Measurements from ENCODE around the gene DOCK11.

Gene DOCK11

GRCh38 chrX:118502161-118502789 is 6.7 kb downstream of the DOCK11 start:
- no peak for DNase-seq (ENCODE audit: low read depth in 2 of 2)

GRCh38 chrX:118503260-118504041 is 7.8 kb downstream of the DOCK11 start:
- DNase-seq (ENCODE audit: low read depth in 2 of 2): no peak

GRCh38 chrX:118504581-118504980 is 9.0 kb downstream of the DOCK11 start:
- DNase-seq (ENCODE audit: low read depth in 2 of 2): no peak

GRCh38 chrX:118506805-118507480 is 11.3 kb downstream of the DOCK11 start:
- no peak for DNase-seq (ENCODE audit: low read depth in 2 of 2)

GRCh38 chrX:118507766-118508165 is 12.2 kb downstream of the DOCK11 start:
- no peak for DNase-seq (ENCODE audit: low read depth in 2 of 2)

- no peak for DNase-seq (ENCODE audit: low read depth in 2 of 2)
Observed at GRCh38 chrX:118508221-118508620, 12.6 kb downstream of the DOCK11 start.

- no peak for DNase-seq (ENCODE audit: low read depth in 2 of 2)
Observed at GRCh38 chrX:118508635-118509034, 13.0 kb downstream of the DOCK11 start.

- DNase-seq (ENCODE audit: low read depth in 2 of 2): no peak
Observed at GRCh38 chrX:118510111-118510510, 14.5 kb downstream of the DOCK11 start.

- no peak for DNase-seq (ENCODE audit: low read depth in 2 of 2)
Observed at GRCh38 chrX:118513120-118513898, 17.7 kb downstream of the DOCK11 start.

GRCh38 chrX:118519411-118520215 is 24.0 kb downstream of the DOCK11 start:
- no peak for DNase-seq (ENCODE audit: low read depth in 2 of 2)

GRCh38 chrX:118520216-118521206 is 24.9 kb downstream of the DOCK11 start:
- DNase-seq (ENCODE audit: low read depth in 2 of 2): peak; percentile 83 to 84

- DNase-seq (ENCODE audit: low read depth in 2 of 2): peak in 1 of 2 experiments; percentile 27
Observed at GRCh38 chrX:118521435-118521834, 25.8 kb downstream of the DOCK11 start.

GRCh38 chrX:118522230-118522926 is 26.8 kb downstream of the DOCK11 start:
- no peak for DNase-seq (ENCODE audit: low read depth in 2 of 2)

- DNase-seq (ENCODE audit: low read depth in 2 of 2): no peak
Observed at GRCh38 chrX:118523920-118524319, 28.3 kb downstream of the DOCK11 start.

GRCh38 chrX:118524344-118524743 is 28.7 kb downstream of the DOCK11 start:
- no peak for DNase-seq (ENCODE audit: low read depth in 2 of 2)

GRCh38 chrX:118525174-118525730 is 29.6 kb downstream of the DOCK11 start:
- no peak for DNase-seq (ENCODE audit: low read depth in 2 of 2)

- DNase-seq (ENCODE audit: low read depth in 2 of 2): no peak
Observed at GRCh38 chrX:118526149-118526548, 30.5 kb downstream of the DOCK11 start.

GRCh38 chrX:118528071-118528737 is 32.6 kb downstream of the DOCK11 start:
- no peak for DNase-seq (ENCODE audit: low read depth in 2 of 2)

Data from fibroblast of skin of left quadriceps (primary cell).